ENCODE data around the gene CRBN.

Gene CRBN

DNA sequence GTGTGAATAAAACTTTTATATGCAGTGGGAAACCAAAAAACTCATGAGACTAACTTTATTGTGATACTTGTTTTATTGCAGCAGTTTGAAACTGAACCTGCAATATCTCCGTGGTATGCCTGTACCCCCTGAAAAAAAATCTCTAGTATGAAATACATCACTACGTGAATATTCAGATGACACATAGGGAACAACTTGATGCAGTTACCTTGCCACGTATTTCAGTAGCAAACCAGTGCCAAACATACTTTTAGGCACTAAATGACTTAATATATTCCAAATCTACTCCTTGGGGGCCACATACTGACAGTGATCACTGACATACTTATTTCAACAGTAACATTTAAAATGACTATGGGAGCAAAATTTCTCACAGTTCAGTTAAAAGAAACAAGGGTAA, 13.8 kb downstream of the CRBN start:
- DNase-seq, result no peak

DNA sequence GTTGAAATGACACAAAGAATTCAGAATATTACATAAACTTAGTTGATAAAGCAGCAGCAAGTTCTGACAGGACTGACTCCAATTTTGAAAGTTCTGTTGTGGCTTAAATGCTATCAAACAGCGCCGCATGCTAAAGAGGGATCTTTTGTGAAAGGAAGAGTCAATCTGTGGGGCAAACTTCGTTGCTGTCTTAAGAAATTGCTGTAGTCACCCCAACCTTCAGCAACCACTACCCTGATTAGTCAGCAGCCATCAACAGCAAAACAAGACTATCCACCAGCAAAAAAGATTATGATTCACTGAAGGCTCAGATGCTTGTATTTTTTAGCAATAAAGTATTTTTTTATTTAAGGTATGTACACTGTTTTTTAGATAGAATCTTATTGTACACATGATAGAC, 14.2 kb downstream of the CRBN start:
- no peak for DNase-seq

DNA sequence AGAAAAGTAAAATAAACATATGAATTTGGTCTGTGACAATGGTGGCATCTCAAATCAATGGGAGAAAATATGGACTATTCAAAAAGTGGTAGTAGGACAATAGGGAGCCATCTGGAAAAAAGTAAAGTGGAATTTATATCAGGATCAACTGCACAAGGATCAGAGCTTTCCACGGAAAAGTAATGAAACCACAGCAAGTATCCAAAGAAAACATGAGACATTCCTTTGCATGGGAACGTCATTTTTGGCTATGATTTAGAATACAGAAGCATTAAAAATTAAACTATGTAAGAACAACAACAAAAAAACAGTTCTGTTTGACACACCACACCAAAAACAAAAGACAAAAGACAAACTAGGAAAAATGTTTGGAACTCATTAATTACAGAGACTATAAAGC, 18.7 kb downstream of the CRBN start:
- DNase-seq, result no peak

DNA sequence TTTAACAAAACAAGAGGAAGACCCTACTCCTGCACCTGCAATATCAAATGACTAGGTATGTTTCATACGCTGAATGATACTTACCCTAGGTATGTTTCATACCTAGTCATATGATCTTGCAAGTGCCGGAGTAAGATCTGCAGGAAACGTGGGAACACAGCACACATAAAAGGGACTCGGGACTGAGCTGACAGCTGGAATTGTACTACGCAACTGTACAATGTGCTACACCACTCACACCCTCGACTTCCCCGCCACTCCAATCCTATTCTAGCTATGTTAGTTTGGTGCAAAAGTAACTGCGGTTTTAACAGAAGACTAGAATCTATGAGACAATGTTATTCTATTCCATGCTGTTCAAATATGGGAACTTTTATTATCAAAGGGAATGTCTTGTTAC, 22.0 kb downstream of the CRBN start:
- DNase-seq, result no peak

DNA sequence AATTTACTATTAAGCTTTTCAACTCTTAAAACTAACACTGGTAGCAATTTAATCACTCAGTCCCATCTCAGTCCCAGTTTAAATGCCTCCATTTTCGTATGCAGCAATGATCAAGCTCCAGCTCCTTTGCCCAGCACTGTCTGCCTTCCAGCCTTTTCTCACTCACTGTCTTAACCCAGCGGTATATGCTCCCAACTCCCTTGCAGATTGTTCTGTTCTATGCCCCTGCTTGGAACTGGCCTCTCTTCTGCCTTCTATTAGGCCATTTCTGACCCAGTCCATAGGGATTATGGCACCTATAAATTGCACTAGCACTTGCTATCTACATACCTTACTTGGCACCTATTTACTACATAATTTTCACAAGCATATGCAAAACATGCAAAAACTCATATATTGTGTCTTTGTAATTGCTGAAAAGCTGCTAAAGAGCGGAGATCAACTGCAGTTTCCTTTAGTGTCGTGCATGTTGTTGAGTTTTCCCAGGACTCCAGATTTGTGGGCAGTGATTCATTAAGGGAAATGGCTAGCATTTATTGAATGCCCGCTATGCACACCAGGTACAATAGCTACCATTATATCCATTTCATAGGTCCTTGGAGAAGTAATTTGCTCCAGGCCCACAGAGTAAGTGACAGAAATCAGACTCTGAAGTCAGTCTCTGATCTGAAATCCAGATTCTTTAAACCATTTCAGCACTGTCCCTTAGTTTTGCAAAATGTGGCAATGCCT, 24.4 kb downstream of the CRBN start:
- no peak for DNase-seq

DNA sequence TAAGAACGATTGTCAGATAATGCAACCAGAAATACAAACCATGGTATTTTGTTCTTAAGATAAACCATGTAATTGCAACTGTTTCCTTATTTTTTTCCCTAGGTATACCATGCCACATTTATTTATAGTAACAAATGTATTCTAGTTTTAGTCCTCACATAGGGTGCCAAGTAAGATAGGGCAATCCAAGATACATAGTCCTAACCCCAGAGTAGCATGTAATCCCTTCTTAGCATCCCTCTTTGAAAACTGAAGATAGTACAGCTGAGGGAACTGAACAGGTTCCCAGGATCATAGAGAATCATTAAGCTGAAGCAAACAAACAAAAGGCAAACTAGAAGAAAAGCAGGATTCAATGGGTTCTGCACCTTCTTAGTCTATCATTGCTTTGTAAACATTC, 28.0 kb downstream of the CRBN start:
- DNase-seq, result no peak

DNA sequence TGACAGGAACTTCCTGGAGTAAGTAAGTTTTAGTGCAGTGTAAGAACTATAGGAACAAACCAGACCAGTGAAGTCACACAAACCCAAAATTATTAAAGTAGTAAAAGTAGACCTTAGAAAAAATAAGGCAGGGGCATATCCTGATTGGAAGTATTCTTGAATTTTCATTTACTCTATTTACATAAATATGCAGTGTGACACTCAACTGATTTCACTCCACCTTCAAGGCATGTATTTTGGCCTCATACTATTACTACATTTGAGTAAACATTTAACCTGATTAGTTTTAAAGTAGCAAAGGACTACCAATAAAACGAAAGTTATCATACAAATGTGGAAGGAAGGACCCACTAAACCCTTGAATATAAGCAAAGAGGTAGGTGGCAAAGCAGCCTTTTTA, 29.9 kb downstream of the CRBN start:
- DNase-seq, result no peak

DNA sequence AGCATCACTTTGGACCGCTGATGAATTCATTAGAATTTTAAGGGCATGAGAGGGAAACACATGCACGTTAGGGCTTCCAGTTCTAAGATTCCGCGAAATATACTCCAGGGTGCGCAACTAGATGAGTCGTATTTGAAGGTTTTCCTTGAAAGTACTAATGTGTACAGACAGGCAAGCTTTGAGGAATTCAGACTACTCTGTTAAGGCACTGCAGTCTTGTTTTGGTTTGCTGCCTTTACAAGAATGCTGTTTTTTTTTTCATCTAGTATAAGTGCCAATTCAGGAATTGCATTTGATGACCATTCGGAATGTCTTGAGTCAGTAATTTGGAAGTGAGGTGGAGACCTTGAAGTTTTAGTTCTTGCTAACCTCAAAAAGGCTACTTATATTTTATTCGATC, 33.7 kb downstream of the CRBN start:
- DNase-seq, result no peak

DNA sequence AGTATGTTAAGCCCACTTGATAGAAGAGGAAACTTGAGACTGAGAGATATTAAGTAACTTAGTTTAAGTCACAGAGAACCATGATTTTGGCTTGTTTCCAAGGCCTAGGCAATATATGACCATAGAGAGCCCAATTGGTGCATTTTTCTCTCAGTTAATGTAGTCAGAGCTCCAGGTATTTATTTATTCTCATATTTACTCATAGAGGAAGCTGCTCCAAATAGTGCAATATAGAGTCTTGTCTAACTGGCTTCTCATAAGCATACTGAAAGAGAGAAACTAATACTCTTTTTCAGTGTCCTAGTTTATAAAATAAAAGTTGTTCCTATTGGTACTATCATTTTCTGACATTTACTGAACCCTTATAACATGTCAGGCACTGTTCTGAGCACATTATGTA, 37.6 kb downstream of the CRBN start:
- DNase-seq, result no peak

DNA sequence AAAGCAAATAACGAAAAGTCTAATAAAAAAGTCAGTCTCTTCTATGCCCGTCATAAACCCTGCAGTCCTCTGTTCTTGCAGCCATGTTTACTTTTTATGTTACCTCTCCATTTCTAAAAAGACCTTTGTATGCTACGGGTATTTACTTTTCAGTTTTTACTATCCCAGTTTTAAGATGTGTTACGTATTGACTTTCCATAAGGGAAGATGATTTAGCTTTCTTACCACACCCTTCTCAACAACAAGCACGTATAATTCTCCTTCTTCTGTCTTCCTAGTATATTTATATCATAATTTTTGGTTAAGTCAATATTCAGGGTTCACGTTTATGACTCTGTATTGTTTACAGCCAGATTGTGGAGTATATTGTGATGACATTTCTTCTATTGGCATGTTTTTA, 42.0 kb downstream of the CRBN start:
- DNase-seq, result no peak

DNA sequence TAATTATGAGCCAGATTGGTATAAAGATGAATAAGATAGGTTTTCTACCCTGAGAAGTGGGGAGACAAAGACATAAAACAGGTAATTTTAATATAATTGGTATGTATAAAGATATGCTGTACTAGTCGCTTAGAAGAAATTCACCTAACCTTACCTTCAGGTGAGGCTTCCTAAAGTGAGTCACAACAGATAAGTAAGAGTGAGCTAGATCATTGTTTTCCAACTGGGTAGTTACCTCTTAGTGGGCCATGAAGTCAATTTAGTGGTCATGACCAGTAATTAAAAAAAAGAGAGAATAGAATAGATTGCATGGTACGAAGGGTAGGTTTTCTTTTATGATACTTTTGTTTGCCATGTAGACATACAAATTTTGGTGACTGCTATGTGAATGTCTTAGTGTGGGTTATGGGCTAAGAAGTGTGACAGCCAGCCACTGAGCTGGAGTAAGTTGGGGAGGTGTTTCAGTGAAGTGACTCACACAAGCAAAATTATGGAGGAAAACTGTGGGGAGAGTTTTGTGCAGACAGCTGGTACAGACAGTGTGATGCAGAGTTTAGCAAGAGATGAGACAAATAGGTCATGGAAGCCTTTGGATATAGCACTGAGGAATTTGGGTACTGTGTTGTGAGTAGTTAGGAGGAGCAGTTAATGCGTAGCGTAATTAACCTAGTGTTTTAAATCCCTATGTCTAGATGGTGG, 44.6 kb downstream of the CRBN start:
- DNase-seq, result no peak

DNA sequence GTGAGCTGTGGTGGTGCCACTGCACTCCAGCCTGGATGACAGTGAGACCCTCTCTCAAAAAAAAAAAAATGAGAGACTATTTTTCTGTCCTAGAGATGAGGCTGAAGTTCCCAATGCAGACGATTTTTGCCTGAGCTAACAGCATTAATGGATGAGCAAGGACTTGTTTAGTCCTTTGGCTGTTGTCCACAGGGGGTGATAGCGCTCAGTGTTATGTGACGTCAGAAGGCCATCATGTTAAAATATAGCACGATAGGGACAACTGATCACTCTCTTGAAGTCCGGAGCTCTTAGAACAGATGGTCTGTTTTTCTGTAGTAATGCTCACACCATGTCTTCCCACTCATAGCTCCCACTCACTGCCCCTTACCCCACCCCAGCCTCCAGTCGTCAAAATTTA, 46.0 kb downstream of the CRBN start:
- no peak for DNase-seq

DNA sequence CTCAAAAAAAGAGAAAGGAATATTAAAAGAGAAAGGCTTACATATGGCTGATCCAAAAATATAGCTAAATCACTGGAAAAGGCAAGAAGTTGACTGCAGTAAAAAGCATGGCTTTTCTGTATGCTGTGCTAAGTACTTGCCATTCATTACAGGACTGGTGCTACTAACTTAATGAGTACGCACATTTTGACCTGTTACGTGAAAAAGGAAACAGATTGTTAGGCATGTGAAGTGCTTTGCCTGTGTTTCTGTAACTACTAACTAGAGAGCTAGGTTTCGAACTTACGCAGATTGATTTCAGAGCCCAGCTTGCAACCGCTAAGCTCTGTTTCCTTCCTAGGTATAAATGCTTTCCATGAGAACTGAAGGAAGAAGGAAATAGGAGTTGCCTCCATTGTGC, 49.9 kb downstream of the CRBN start:
- no peak for DNase-seq

DNA sequence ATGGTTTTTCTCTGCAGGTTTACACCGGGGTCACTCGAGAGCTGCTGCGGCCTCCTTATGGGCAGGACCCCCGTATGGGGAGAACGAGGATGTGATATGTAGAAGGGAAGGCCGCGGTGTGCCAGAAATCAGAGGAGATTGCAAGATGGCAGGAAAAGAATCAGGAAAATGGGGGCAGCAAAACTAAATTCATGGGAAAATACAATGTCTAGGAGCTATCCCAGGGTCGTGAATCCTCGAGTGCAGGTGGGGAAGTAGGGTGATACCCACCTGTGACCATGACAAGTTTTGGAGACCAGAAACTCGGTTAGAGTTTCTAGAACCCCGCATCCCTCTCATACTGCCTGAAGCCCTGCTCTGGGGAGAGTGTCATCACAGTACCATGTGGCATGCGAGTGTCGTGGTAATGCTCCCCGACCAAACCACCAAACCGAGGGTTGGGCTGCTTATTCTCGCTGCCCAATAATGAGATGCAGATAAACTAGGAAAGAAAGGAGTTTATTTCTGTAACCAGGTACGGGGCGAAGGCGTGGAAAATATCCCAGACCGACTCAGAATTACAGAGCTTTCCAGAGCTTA, 52.0 kb downstream of the CRBN start:
- no peak for DNase-seq

DNA sequence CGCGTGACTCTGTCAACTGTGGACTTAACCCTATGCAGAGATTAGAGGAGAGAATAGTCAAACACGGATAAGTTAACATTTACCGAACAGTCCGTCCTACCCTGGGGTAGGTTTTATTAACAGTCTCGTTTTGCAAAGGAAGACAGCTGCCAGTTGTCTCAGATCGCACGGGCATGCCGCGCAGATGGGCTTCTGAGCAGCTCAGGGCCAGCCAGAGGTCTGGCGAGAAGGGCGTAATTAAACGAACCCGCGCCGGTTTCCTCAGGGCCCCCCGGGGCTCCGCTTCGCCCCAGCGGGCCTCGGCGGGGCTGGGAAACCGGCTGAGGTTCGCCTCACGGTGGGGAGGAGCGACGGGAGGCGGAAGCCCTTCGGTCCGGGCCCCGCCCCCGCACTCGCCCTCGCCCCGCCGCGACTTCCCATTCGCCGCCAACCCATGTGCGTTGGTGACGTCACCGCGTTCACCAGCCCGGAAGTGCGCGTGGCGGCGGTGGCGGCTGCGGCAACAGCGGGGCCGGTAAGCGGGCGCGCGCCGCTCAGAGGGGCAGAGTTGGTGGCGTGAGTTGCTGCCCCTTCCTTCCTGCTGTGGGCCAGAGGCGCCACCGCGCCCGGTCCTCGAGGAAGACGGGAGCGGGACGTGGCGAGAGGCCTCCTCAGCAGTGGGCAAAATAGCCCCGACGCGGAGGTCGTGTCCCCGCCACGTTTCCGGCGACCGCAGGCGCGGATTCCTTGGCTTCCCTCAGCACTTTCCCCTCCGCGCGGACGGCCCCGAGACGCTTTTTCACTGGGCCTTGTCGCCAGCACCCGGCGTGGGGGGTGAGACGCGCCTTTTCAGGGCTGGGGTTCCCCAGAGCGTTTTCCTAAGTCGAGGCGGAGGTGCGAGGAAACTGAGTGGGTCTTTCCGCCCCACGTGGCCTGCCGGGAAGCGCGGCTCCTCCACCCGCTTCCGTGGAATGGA, 52.7 kb downstream of the CRBN start, which contains the start of gene TRNT1:
Gene TRNT1 (plus strand): TSS at position 464 of the 955 bp plus-strand sequence. CDS start 2,101 bp downstream, outside the sequence.
- DNase-seq, result peak; percentile 83

DNA sequence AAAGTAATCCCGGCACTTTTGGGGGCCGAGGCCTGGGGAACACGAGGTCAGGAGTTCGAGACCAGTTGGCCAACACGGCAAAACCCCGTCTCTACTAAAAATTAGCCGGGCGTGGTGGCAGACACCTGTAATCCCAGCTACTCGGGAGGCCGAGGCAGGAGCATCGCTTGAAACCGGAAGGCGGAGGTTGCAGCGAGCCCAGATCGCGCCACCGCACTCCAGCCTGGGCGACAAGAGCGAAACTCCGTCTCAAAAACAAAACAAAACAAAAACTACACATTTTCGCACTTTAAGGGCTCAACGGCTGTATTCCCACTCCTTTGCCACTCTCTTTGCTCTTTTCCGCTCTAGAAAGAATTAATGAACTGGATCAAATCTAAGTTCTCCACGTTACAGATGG, 53.5 kb downstream of the CRBN start:
- no peak for DNase-seq

DNA sequence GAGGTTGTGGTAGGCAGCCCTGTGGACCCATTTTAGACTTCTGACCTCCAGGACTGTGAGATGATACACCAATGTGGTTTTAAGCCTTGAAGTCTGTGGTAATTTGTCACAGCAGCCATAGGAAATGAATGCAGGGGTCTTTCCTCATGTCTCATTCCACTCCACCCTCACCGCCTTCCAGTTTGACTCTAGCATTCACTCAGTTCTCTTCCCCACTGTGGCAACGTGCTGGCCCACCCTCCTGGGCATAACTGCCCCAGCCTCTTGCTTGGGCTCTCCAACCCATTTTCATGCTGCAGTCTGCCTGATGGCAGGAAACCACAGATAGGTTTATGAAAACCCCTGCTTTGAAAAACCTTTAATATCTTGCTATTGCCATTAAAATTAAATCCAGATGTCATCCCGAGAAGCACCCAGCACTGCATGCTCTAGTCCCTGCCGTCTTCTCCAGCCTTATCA, 60.1 kb downstream of the CRBN start:
- DNase-seq, result no peak

DNA sequence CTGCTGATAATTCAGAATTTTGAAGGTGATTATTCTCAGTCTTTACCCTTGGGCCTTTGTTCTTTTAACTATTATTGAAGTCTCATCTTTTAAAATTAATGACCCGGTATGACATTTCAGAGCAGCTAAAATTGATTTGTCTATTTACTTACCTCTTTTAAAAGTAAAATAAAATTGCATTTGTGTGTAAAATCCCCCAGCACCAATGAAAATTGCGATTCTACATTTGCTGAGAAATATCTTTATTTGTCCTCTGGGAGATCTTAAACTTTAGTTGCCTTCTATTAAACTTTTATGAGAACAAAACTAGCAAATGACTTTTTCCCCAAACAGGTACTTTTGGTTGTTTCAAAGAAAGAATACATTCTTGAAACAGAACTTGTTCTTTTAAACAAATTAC, 61.8 kb downstream of the CRBN start:
- no peak for DNase-seq

DNA sequence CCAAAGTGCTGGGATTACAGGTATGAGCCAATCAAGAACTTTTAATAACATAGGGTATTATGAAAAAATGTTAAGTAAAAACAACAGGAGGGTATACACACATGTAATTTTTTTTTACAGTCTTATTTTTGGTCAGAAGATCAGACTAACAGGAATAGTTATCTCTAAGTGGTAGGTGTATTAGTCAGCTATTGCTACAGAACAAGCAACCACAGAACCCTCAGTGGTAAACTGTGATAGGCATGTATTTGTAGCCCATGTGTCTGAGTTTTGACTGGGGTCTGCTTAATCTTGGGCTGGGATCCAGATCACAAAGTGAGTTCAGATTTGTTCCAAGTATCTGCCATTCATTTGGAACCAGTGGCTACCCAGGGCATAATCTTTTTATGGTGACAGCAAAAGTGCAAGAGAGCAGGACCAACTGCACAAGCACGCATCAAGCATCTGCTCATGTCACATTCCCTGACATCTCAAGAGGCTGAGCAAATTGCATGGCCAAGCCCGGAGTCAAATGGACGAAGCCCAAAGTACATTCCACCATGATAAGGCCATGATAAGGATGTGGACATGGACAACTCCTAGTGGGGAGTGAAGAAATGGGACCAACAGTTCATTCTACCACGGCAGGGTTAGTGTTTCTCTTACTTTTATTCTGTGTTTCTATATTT, 66.3 kb downstream of the CRBN start:
- no peak for DNase-seq

DNA sequence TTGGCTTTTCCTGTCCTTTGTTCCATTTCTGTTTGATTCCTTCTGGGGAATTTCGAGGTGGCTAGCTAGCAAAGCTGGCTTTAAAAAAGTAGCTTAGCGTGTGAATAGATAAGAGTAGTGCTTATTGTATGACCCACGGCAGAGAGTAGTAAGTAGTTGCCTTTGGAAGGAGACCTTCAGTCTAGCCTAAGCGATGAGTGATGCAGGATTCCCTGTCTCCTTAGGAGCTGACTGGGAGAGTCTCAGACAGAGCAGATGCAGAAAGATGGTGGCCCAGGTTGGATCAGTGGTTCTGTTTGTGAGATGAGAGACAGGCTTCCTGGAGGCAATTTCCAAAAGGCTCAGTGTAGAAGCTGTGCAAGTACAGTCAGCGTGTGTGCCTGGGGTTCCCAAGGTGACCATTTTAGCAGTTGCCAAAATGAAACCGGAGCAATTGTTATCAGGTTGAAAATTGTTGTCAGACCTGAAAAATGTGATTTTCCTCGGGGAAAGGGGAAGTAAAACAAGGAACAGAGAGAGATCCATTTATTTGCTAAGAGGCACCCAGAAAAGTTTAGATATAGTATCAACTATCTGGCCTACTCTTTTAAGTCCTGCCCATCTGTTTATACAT, 68.6 kb downstream of the CRBN start:
- DNase-seq, result no peak

DNA sequence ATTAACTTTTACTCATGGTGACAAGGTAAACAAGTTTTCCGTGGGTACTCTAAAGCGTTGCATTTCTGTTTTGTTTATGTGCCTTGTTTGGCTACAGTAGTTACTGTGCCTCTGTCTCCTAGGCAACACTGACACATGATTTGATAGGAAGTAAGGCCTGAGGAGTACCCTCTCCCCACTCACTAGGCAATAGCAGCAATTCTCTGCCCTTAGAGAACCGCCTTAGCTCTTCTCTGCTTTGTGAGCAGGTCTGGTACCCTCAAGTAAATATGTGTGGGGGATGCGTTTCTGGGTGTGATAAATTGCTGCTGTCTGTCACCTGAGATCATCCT, 69.2 kb downstream of the CRBN start, which contains the start of gene IL5RA:
Gene IL5RA (minus strand): TSS at position 76 of the 332 bp plus-strand sequence. CDS start 5,390 bp downstream, outside the sequence.
- no peak for DNase-seq
